Epithelial cell of proximal tubule (primary cell): ENCODE data around the gene UBAP2. TPM values are rescaled to one million over a fixed set of nuclear protein-coding genes. Genes with fewer than 3 reads are reported as not detected.
"Not testable (repeated sequence)": the region's sequence is repeated elsewhere in the genome, so short reads cannot be mapped to it uniquely, and the experiment has no call there.

Source experiments
- DNase-seq: peaks from one replicate; pipeline ENCODE4 v3.0.0-alpha.2; 2011; ENCODE audit warnings: low read depth
- H3K4me3 ChIP-seq: 2 replicates; pipeline ENCODE4 v1.5.1; 2011; ENCODE audit warnings: low read depth, mild to moderate bottlenecking, low read length
- CTCF ChIP-seq: conservative IDR thresholded peaks from 2 replicates; pipeline ENCODE4 v1.5.1; 2012; ENCODE audit warnings: low read depth, mild to moderate bottlenecking, low read length
- total RNA-seq: library from RNA; depleted of rRNA; stranded (reverse); fragments of >200 nt; gene quantifications from 2 replicates; pipeline ENCODE4 v1.2.3, GENCODE V29; 2015

UBAP2 gene
- total RNA-seq, 1 donor from 2014 or later, result 19.1 TPM

GRCh38 chr9:34034698-34035065 lies 14.0 kb downstream of the UBAP2 start:
- no peak overlapping the region for H3K4me3 ChIP-seq
- no peak for TF ChIP-seq CTCF
- DNase-seq, result no peak

GRCh38 chr9:34032631-34033030 lies 16.1 kb downstream of the UBAP2 start:
- no peak overlapping the region for H3K4me3 ChIP-seq
- no peak for DNase-seq
- no peak for TF ChIP-seq CTCF

GRCh38 chr9:34027845-34028574 lies 20.7 kb downstream of the UBAP2 start:
- no peak for DNase-seq
- H3K4me3 ChIP-seq, result no peak overlapping the region
- no peak for TF ChIP-seq CTCF

- no peak for DNase-seq
- no peak overlapping the region for H3K4me3 ChIP-seq
- TF ChIP-seq CTCF, result no peak
Measured at GRCh38 chr9:34025811-34026210, 22.9 kb downstream of the UBAP2 start.

GRCh38 chr9:34025062-34025461 lies 23.6 kb downstream of the UBAP2 start:
- TF ChIP-seq CTCF, result no peak
- H3K4me3 ChIP-seq, result no peak overlapping the region
- no peak for DNase-seq

GRCh38 chr9:34024476-34024875 lies 24.2 kb downstream of the UBAP2 start:
- not testable (repeated sequence) for DNase-seq, H3K4me3 ChIP-seq

GRCh38 chr9:34016149-34016548 lies 32.5 kb downstream of the UBAP2 start:
- TF ChIP-seq CTCF, result no peak
- no peak overlapping the region for H3K4me3 ChIP-seq
- no peak for DNase-seq

GRCh38 chr9:34010979-34011378 lies 37.7 kb downstream of the UBAP2 start:
- no peak overlapping the region for H3K4me3 ChIP-seq
- peak; percentile 31 for TF ChIP-seq CTCF
- DNase-seq, result no peak
